Renal cortical epithelial cell (primary cell): Measurements from ENCODE around the gene PPM1K. TPM values are rescaled to one million over a fixed set of nuclear protein-coding genes. Genes with fewer than 3 reads are reported as not detected.

Source experiments
- DNase-seq: peaks from one replicate; pipeline ENCODE4 v3.0.0-alpha.2; 2011; ENCODE audit warnings: low read depth
- total RNA-seq: library from RNA; depleted of rRNA; stranded (reverse); fragments of >200 nt; gene quantifications from 2 replicates; pipeline ENCODE4 v1.2.3, GENCODE V29; 2014

PPM1K gene
- total RNA-seq, 1 donor from 2014 or later: 12.4 TPM

GRCh38 chr4:88276952-88277710, 7.2 kb downstream of the PPM1K start:
- no peak for DNase-seq

- no peak for DNase-seq
These were observed 8.3 kb downstream of the PPM1K start for GRCh38 chr4:88275949-88276515.

- no peak for DNase-seq
These were observed 8.8 kb downstream of the PPM1K start for GRCh38 chr4:88275516-88275915.

- no peak for DNase-seq
These were observed 15.4 kb downstream of the PPM1K start for GRCh38 chr4:88268913-88269312.

GRCh38 chr4:88264336-88264735, 20.0 kb downstream of the PPM1K start:
- no peak for DNase-seq

GRCh38 chr4:88257726-88258125, 26.6 kb downstream of the PPM1K start:
- no peak for DNase-seq

- no peak for DNase-seq
These were observed 29.2 kb downstream of the PPM1K start for GRCh38 chr4:88255111-88255510.

- no peak for DNase-seq
These were observed 32.4 kb downstream of the PPM1K start for GRCh38 chr4:88251924-88252323.

- DNase-seq: no peak
These were observed 37.2 kb downstream of the PPM1K start for GRCh38 chr4:88247148-88247547.

- no peak for DNase-seq
These were observed 37.8 kb downstream of the PPM1K start for GRCh38 chr4:88246600-88246999.

GRCh38 chr4:88244816-88245579, 39.4 kb downstream of the PPM1K start:
- no peak for DNase-seq

GRCh38 chr4:88244056-88244455, 40.3 kb downstream of the PPM1K start:
- DNase-seq: no peak

- DNase-seq: peak; percentile 50
These were observed 42.2 kb downstream of the PPM1K start for GRCh38 chr4:88242144-88242543.

- DNase-seq: no peak
These were observed 44.1 kb downstream of the PPM1K start for GRCh38 chr4:88240297-88240714.

- DNase-seq: no peak
These were observed 53.2 kb downstream of the PPM1K start for GRCh38 chr4:88230969-88231771.

- no peak for DNase-seq
These were observed 53.9 kb downstream of the PPM1K start for GRCh38 chr4:88230461-88230891.

GRCh38 chr4:88227734-88228133, 56.6 kb downstream of the PPM1K start:
- no peak for DNase-seq

GRCh38 chr4:88226143-88226542, 58.2 kb downstream of the PPM1K start:
- DNase-seq: no peak

- no peak for DNase-seq
These were observed 58.9 kb downstream of the PPM1K start for GRCh38 chr4:88225232-88226105.

GRCh38 chr4:88223516-88223915, 60.8 kb downstream of the PPM1K start:
- no peak for DNase-seq

- peak; percentile 57 for DNase-seq
These were observed 65.3 kb downstream of the PPM1K start for GRCh38 chr4:88219099-88219498.
